ENCODE measurements around the gene SORBS1.

DNA sequence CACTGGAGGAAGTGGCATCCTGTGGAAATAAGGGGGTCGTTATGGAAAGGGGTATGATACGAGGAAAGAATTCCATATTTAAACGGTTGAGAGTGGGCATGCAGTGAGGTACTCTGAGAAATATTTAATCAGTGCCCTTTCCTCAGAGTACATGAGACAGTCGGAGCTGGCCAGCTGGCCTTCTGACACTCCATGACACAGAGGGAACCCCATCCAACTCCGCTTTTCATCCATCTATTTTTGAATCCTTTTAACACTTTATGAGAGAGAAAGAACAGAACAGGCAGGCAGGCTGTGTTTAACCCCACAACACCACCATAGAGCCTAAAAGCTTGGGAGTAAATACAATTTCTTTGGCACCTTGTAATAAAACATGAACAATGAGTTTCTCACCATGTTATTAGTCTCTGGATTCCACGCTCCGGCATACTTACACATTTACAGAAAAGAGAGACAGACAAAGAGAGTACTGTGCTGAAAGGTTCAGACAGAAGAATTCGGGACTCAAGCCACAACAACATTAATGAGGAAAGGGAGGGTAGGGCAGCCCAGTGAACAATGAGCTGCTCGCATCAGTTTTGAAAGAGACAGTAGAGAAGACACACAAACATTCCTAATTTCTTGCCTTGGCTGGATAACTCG, 146.2 kb downstream of the SORBS1 start:
- TF ChIP-seq EZH2phosphoT487 (IDR thresholded peaks at IDR 0.05; ENCODE audit: insufficient read depth, low read depth) = no peak
- TF ChIP-seq EZH2 (IDR thresholded peaks at IDR 0.05; ENCODE audit: insufficient read depth, poor library complexity, severe bottlenecking) = no peak

Measured in GM23248 (cell line).